Lower leg skin (tissue), 4 donors: ENCODE results near the gene MSANTD2. TPM values are rescaled to one million over a fixed set of nuclear protein-coding genes. Genes with fewer than 3 reads are reported as not detected.
"Not testable (repeated sequence)": the region's sequence is repeated elsewhere in the genome, so short reads cannot be mapped to it uniquely, and the experiment has no call there.

Experiments used
- DNase-seq, 2 donors: peaks; one replicate each; pipeline ENCODE4 v3.0.0-alpha.2; 2019; ENCODE audit warnings: low spot score in 2 of 2
- H3K4me3 ChIP-seq: fragments of 200-600 bp; sonication (generic); 2 replicates; pipeline ENCODE4 v1.5.1; 2017; ENCODE audit warnings: mild to moderate bottlenecking, low read depth; ENCODE audit not compliant: poor library complexity, severe bottlenecking
- CTCF ChIP-seq, 3 donors: fragments of 450-650 bp; IDR thresholded peaks; one replicate each; pipeline ENCODE4 v1.5.1; 2016; ENCODE audit warnings: antibody characterized with exemption in 3 of 3, mild to moderate bottlenecking in 3 of 3, moderate library complexity in 2 of 3
- POLR2A ChIP-seq, 2 donors: fragments of 450-650 bp; IDR thresholded peaks; one replicate each; pipeline ENCODE4 v1.6.1; 2016 to 2017; ENCODE audit warnings: antibody characterized with exemption in 2 of 2, mild to moderate bottlenecking in 1 of 2, moderate library complexity in 1 of 2
- WGBS, 2 donors: methylation state at CpG; one replicate each; pipeline ENCODE4 v1.1.5; 2018; 5-methylcytosine and 5-hydroxymethylcytosine counted together
- intact Hi-C: fragments of 100-400 bp; cut with DNase I; formaldehyde crosslinking; loops from one replicate; pipeline ENCODE4 v1.15.0; 2023; ENCODE audit warnings: low total_unique reads
- total RNA-seq, 4 donors: library from RNA; depleted of rRNA; stranded (reverse); fragments of >200 nt; gene quantifications; one replicate each; pipeline ENCODE4 v1.1.0, GENCODE V29; 2016

Gene MSANTD2
- total RNA-seq, 4 donors from 2014 or later: 11.5 to 21.2 (median 15.2) TPM

GRCh38 chr11:124788521-124788920, 11.7 kb downstream of the MSANTD2 start:
- no peak for DNase-seq
- no peak overlapping the region for H3K4me3 ChIP-seq
- TF ChIP-seq CTCF (IDR thresholded peaks at IDR 0.05) (no peak), POLR2A (IDR thresholded peaks at IDR 0.05) (no peak)
- intact Hi-C loops: no loop called here

DNA sequence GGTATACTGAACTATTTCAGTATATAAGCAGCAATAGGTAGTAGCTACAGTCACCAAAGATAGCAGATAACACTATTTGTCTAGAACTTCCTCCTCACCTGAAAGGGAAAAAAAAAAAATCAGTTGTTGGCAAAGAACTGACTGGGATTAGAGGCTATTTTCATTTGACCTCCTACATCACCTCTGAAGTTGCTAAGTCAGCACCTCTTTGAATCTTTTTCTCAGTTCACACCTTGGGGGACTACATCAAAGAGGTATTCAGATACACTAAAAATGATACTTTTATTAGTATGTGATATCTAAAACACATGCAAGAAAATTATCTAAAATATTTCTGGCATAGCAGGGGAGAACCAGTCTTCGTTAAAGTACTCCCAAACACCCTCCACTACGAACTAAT, 16.2 kb downstream of the MSANTD2 start:
- 90 to 100% methylated on average over 2 of the region's 2 CpGs for WGBS, 2 donors
- intact Hi-C loops: no loop called here
- no peak for DNase-seq
- TF ChIP-seq CTCF (IDR thresholded peaks at IDR 0.05) (no peak), POLR2A (IDR thresholded peaks at IDR 0.05) (no peak)
- no peak overlapping the region for H3K4me3 ChIP-seq

- 94 to 97% methylated on average over 4 of the region's 4 CpGs for WGBS, 2 donors
These were observed 17.2 kb downstream of the MSANTD2 start for GRCh38 chr11:124783002-124783401.

DNA sequence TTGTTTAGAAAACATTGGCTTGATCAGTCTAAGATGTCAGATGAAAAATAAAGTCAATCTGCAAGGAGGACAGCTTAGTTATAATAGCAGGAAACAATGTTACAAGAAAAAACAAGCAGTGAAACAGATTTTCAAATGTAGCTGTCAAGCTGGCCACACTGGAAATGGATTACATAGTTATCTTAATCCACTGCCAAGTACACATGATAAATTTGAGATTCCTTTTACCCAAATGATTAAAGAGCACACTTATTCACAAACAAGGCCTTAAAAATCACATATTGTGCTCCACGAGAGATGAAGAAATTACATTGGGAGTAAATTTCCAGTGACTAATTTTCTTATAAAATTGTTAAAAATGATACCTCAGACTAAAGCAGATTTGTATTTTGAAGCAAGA, 20.6 kb downstream of the MSANTD2 start:
- no peak overlapping the region for H3K4me3 ChIP-seq
- WGBS, 2 donors: 79 to 86% methylated on average over 1 of the region's 1 CpG
- intact Hi-C loops: no loop called here
- TF ChIP-seq CTCF (IDR thresholded peaks at IDR 0.05): no peak
- TF ChIP-seq POLR2A (IDR thresholded peaks at IDR 0.05): no peak
- no peak for DNase-seq

More at GRCh38 chr11:124783002-124783401, 17.2 kb downstream of the MSANTD2 start:
- TF ChIP-seq CTCF (IDR thresholded peaks at IDR 0.05) (no peak), POLR2A (IDR thresholded peaks at IDR 0.05) (no peak)
- DNase-seq: no peak
- intact Hi-C loops: no loop called here
- no peak overlapping the region for H3K4me3 ChIP-seq

DNA sequence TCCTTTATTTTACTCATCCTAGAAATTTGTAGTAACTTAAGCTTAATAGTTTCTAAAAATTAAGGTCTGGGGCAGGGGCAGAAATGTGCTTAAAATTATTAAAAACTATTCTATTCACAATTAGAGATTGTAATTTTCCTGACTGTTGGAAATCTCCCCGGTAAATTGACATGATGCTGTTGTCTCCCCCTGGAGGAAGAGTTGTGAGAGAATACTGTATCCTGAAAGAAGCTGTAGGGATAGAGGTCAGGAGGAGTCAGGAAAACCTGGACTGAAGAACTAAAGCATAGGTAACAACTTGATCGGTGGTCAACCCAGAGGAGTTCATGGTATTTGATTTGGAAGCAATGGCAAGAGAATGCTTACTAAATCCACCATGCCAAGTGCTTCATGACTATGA, 21.9 kb downstream of the MSANTD2 start:
- intact Hi-C loops: no loop called here
- WGBS, 2 donors: 87 to 88% methylated on average over 2 of the region's 2 CpGs
- no peak for DNase-seq
- no peak for TF ChIP-seq CTCF (IDR thresholded peaks at IDR 0.05)
- TF ChIP-seq POLR2A (IDR thresholded peaks at IDR 0.05): no peak
- H3K4me3 ChIP-seq: no peak overlapping the region

DNA sequence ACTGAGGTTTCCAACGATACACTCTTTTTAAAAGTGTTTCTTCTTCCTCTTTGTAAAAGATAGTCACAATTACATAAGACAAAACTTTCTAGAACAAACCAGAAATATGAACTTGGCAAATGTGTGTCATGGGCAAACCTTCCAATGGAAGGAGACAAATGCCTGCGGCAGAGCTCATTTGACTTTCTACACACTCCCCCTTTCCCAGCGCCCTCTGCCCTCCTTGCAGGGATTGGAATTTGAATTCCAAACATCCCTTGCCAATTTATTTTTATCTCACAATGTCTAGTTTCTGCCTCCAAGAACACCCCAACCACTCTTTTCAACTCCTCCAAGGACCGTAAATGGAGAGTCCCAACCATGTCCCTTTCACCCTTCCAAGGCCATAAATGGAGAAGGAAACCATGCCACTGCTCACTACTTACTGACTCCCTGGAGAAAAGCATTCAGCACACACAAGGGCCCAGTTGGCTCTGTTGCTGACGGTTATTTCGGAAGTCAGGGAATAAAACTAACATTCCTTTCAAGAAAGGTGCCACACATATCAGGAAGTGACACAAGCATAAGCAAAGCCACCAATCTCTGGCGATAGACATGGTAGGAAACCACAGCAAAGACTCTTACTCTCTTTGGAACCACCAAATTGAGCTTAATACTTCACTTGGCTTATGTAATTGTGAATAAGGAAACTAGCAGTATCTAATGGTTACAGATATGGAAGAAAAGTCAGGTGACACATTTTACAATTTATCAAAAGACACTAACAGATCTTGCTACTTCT, 23.2 kb downstream of the MSANTD2 start:
- TF ChIP-seq POLR2A (IDR thresholded peaks at IDR 0.05) (no peak), CTCF (IDR thresholded peaks at IDR 0.05) (no peak)
- DNase-seq: no peak
- H3K4me3 ChIP-seq: no peak overlapping the region
- intact Hi-C loops: no loop called here
- 83 to 86% methylated on average over 7 of the region's 7 CpGs for WGBS, 2 donors

- 93 to 94% methylated on average over 6 of the region's 6 CpGs for WGBS, 2 donors
- intact Hi-C loops, DNase-seq, H3K4me3 ChIP-seq: not testable (repeated sequence)
These were observed 29.2 kb downstream of the MSANTD2 start for GRCh38 chr11:124770959-124771358.
